Measurements from ENCODE around the gene ATP5PD.

Gene ATP5PD

DNA sequence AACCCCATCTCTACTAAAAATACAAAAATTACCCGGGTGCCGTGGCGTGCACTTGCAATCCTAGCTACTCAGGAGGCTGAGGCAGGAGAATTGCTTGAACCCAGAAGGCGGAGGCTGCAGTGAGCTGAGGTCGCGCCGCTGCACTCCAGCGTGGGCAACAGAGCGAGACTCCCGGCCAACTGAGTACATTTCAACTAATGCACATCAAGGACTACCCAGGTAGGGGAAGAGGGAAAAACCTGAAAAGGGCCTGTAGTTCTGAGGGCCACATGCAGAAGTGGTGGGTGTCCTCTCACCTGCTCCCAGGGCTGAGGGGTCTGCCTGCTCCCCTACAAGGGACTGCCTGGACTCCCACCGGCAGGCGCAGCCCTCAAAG, 40.4 kb upstream of the ATP5PD start:
- FAIRE-seq (no peak), DNase-seq (ENCODE audit: insufficient read length) (no peak)
- no peak for TF ChIP-seq POLR2AphosphoS5 (IDR thresholded peaks at IDR 0.05; ENCODE audit: low read depth, low read length)
- TF ChIP-seq TAF1 (IDR thresholded peaks at IDR 0.05; ENCODE audit: borderline replicate concordance, low read depth, low read length): no peak
- no peak for TF ChIP-seq POLR2A (IDR thresholded peaks at IDR 0.05; ENCODE audit: low read depth, low read length)

DNA sequence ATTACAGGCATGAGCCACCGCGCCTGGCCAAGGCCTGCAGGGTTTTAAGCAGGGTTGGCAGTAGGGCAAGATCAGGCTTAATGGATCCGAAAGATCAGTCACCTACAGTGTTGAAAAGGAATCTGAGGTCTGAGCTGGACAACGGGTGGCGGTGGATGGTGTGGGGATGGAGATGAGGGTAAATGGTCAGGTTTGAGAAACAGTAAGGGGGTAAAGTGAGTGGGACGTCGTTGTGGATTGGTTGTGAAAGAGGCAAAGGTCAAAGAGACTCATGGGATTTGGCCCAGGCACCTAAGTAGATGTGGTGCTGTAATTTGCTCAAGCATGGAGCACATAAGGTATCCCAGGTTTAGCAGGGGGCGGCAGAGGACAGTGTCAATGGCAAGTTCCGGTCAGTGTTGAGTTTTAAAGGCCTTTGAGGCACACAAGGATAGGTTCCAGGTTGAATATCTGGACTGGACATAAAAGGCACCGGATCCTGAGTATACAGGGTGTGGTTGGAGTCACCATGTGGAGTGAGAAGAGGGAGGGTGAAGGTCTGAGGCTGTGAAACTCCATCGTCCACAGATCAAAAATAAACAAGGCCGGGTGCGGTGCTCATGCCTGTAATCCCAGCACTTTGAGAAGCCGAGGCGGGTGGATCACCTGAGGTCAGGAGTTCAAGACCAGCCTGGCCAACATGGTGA, 39.9 kb upstream of the ATP5PD start:
- FAIRE-seq: no peak
- TF ChIP-seq TAF1 (IDR thresholded peaks at IDR 0.05; ENCODE audit: borderline replicate concordance, low read depth, low read length): no peak
- TF ChIP-seq POLR2AphosphoS5 (IDR thresholded peaks at IDR 0.05; ENCODE audit: low read depth, low read length): no peak
- no peak for TF ChIP-seq POLR2A (IDR thresholded peaks at IDR 0.05; ENCODE audit: low read depth, low read length)
- DNase-seq (ENCODE audit: insufficient read length): no peak

DNA sequence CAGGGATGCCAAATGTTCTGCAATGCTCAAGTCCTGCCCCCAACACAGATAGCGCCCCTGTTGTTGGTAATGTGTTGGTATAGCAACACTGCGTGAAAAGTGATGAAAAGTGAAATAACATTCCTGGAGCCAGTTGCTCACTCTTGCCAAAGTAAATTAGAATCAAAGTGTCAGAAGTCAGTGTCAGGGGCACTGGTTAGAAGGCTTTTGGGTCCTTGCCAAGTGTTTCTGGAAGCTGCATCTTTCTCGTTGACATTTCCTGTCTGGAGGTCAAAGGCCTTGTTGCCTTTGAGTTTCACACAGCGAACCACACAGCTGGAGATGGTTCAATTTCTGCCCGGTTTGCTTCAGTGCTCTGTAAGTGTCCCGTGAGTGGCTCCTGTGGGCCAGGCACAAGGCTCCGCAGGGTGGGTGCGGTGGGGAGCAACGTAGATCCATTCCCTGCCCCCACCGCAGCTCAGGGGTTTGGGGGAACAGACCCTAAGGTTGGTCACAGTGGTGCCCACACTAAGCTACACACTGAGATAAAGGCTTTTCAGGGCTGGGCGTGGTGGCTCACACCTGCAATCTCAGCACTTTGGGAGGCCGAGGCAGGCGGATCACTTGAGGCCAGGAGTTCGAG, 37.4 kb upstream of the ATP5PD start:
- DNase-seq (ENCODE audit: insufficient read length): no peak
- no peak for TF ChIP-seq TAF1 (IDR thresholded peaks at IDR 0.05; ENCODE audit: borderline replicate concordance, low read depth, low read length)
- no peak for TF ChIP-seq POLR2A (IDR thresholded peaks at IDR 0.05; ENCODE audit: low read depth, low read length)
- TF ChIP-seq POLR2AphosphoS5 (IDR thresholded peaks at IDR 0.05; ENCODE audit: low read depth, low read length): no peak
- FAIRE-seq: no peak

DNA sequence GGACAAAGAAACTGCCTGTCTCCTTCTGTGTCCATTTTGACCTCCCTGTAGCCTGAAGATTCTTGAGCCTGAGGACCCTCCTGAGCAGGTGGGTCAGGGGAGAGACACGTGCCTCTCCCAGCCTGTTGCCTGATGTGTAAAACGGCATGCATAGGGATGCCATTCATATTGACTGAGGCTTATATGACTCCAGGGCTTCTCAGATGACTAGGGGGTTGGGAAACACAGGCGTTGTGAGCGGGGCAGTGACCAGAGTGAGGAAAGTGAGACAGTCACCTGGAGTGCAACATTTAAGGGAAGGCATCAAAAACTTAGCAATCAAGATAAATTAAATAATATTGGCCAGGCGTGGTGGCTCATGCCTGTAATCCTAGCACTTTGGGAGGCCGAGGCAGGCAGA, 35.9 kb upstream of the ATP5PD start:
- no peak for TF ChIP-seq TAF1 (IDR thresholded peaks at IDR 0.05; ENCODE audit: borderline replicate concordance, low read depth, low read length)
- no peak for TF ChIP-seq POLR2A (IDR thresholded peaks at IDR 0.05; ENCODE audit: low read depth, low read length)
- TF ChIP-seq POLR2AphosphoS5 (IDR thresholded peaks at IDR 0.05; ENCODE audit: low read depth, low read length): no peak
- DNase-seq (ENCODE audit: insufficient read length) (no peak), FAIRE-seq (no peak)

DNA sequence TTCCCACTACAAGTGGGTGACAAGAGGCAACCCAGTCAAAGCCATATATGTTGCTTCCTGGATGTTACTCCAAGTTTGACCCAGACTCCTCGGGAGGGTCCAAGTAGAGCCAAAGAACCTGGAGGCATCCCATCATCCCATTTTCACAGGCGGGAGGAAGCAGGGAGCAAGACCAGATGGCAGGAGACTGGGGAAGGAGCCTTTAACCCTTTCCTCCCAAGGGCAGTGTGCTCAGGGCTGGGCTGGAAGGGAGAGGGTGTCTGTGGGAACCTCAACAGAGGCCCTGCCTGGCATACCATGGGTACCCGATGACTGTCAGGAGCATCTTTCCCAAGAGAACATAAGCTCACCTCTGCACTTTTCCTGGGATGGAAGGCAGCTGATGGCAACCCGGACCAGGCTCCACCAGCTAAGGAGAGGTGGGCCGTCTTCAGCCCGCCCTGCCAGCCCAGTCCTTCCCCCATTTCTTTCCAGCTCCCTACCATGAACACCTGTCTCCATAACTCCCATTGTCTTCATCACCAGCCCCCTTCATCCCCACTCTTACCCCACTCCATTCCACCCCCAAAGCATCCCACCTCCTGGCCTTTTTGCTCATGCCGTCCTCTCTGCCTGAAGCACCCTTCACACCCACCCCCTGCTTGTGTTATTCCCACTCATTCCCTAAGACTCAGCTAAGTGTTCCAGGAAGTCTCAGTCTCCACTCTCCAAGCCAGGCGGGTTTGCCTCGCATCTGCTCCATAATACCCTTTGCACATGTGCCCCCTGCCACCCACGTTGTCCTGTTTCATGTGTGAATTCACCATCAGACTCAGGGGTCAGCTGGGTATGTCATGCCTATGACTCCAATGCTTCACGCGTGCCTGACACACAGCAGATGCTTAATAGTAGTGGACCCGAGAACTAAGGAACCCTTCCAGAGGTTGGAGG, 35.1 kb upstream of the ATP5PD start:
- TF ChIP-seq POLR2AphosphoS5 (IDR thresholded peaks at IDR 0.05; ENCODE audit: low read depth, low read length): no peak
- no peak for TF ChIP-seq POLR2A (IDR thresholded peaks at IDR 0.05; ENCODE audit: low read depth, low read length)
- TF ChIP-seq TAF1 (IDR thresholded peaks at IDR 0.05; ENCODE audit: borderline replicate concordance, low read depth, low read length): no peak
- no peak for DNase-seq (ENCODE audit: insufficient read length)
- FAIRE-seq: no peak

DNA sequence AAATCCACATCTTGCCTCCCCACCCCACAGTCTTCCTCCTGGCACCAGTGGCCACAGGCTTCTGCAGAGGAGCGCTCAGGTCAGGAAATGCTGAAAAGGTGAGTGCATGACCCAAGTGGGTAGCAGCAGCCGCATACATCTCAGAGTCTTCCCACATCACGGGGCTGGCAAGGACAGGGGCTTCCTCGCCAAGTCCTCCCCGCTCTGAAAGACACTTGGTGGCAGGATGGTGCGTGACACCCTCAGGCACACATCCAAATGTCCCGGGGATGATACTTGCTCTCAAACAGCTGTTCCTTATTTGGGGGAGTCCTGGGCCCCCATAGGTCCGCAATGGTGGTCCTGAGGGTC, 32.2 kb upstream of the ATP5PD start:
- TF ChIP-seq POLR2AphosphoS5 (IDR thresholded peaks at IDR 0.05; ENCODE audit: low read depth, low read length) (no peak), POLR2A (IDR thresholded peaks at IDR 0.05; ENCODE audit: low read depth, low read length) (no peak), TAF1 (IDR thresholded peaks at IDR 0.05; ENCODE audit: borderline replicate concordance, low read depth, low read length) (no peak)
- DNase-seq (ENCODE audit: insufficient read length): no peak
- FAIRE-seq: no peak

DNA sequence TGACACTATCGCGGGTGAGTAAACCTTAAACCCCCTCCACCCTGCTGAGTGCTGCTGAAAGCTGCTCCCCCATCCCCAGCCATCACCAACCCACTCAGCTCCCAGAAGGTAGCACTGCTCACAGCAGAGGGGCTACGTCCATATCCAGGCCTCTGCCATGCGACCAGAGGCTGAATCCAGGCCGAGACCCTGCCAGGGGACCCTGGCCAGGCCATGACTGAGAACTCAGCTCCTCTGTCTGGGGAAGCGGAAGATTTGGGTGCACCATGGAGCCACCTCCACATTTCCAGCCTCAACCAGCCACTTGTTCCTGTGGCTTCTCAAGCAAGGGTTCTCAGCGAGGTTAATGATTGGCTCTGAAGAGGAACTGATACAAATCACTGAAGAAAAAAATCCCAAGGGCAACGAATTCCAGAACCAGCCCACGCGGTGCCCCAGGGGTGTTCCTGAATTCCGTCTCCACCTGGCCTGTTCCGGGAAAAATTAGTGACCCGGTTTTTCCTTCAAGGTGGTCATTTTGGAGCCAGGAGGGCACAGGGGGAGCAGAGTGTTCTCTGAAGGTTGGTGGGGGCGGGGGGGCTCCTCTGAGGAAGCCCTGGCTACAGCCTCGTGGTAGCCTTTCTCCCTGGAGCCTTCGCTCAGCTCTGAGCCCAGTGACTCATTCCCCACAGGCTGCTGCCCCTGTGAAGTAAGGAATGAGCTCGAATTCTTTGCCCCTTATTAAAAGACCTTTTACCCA, 31.7 kb upstream of the ATP5PD start:
- DNase-seq (ENCODE audit: insufficient read length) (peak; percentile 23), FAIRE-seq (no peak)
- no peak for TF ChIP-seq POLR2A (IDR thresholded peaks at IDR 0.05; ENCODE audit: low read depth, low read length)
- TF ChIP-seq POLR2AphosphoS5 (IDR thresholded peaks at IDR 0.05; ENCODE audit: low read depth, low read length): no peak
- TF ChIP-seq TAF1 (IDR thresholded peaks at IDR 0.05; ENCODE audit: borderline replicate concordance, low read depth, low read length): no peak

DNA sequence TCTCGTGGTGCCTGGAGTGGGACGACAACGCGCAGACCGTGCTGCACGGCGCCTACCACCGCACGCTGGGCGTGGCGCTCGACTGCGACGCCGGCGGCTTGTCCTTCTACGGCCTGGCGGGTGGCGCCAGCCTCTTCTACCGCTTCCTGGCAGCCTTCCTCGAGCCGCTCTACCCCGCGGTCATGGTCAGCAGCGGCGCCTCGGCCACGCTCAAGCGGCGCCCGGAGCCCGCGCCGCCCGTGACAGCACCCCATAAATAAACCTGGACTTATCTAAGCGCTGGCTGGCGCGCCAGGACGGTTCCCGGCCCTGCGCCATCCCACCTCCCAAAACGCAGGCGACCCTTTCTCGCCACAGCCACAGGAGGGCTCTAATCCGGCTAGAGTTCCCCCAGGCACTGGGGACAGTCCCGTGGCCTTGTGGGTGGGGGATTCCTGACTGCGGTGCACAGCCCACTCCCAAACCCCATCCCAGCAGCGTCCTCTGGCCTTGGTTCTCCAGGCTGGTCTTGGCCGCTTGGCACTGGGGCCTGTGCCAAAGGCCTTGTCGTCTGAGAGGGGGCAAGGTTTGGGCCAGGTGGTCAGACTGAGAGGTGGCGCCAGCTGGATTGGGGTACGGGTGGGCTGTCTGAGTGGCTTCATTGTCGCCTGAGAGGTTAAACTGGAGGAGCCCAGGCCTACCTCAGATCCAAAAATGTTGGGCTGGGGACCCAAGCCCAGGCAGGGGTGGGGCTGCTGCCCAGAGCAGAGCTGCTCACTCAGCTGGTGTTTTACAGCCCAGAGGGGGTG, 30.9 kb upstream of the ATP5PD start:
- FAIRE-seq (peak; percentile 77), DNase-seq (ENCODE audit: insufficient read length) (peak; percentile 68)
- TF ChIP-seq POLR2A (IDR thresholded peaks at IDR 0.05; ENCODE audit: low read depth, low read length) (peak; percentile 28; the same call in 1 of the 2 replicates), POLR2AphosphoS5 (IDR thresholded peaks at IDR 0.05; ENCODE audit: low read depth, low read length) (no peak), TAF1 (IDR thresholded peaks at IDR 0.05; ENCODE audit: borderline replicate concordance, low read depth, low read length) (no peak)

DNA sequence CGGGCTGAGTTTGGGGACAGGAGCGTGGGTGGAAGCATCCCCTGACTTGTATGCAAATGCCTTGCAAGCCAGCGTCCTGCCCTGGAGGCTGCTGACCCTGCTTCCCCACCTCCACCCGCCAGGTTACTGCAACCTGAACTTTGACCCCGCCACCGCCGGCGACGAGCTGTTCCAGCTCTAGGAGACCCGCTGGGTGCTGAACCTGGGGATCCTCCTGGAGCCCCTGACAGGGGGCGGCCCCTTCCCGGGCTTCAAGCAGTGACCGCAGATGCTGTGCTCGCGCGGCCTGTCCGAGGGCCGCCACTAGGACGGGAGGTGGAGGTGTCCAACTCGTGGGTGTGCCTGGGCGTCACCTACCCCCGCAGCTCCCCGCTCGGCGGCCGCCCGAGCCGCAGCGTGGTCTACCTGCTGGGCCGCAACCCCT, 30.3 kb upstream of the ATP5PD start:
- FAIRE-seq: no peak
- TF ChIP-seq TAF1 (IDR thresholded peaks at IDR 0.05; ENCODE audit: borderline replicate concordance, low read depth, low read length) (no peak), POLR2A (IDR thresholded peaks at IDR 0.05; ENCODE audit: low read depth, low read length) (no peak), POLR2AphosphoS5 (IDR thresholded peaks at IDR 0.05; ENCODE audit: low read depth, low read length) (no peak)
- DNase-seq (ENCODE audit: insufficient read length): peak; percentile 41

DNA sequence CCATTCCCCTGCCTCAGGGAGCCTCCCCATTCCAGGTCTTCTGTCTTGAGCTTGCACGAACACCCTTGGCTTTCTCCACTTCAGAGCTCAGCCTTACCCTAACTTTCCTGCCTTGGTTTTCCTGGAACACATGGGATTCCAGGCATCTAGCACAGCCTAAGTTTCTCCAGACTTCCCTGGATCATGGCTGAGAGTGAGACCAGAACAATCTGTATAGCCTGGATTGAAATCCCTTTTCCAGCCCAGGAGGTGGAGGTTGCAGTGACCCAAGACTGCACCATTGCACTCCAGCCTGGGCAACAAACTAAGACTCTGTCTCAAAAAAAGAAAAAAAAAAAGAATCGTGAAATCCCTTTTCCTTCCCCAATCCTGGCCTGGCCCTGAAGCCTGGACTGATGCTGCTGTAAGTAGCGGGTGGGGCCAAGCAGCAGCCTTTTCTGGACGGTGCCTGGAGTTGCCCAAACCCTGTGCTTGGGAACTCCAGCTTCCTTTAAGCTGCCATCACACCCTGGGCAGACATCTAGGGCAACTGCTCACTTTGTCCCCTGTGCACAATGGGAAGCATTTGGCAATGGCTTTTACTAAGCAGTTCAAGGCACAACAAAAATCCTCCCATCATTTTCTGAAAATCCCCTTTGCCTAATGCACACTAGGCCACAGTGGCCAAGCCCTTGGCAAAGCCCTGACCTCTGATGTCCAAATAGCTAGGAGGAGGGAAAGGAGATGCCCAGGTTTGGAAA, 29.0 kb upstream of the ATP5PD start:
- TF ChIP-seq POLR2A (IDR thresholded peaks at IDR 0.05; ENCODE audit: low read depth, low read length): no peak
- no peak for TF ChIP-seq TAF1 (IDR thresholded peaks at IDR 0.05; ENCODE audit: borderline replicate concordance, low read depth, low read length)
- TF ChIP-seq POLR2AphosphoS5 (IDR thresholded peaks at IDR 0.05; ENCODE audit: low read depth, low read length): no peak
- DNase-seq (ENCODE audit: insufficient read length): peak; percentile 10
- no peak for FAIRE-seq

Measured in GM12892 (cell line).